ENCODE results near the gene IMPDH2.

Gene IMPDH2

DNA sequence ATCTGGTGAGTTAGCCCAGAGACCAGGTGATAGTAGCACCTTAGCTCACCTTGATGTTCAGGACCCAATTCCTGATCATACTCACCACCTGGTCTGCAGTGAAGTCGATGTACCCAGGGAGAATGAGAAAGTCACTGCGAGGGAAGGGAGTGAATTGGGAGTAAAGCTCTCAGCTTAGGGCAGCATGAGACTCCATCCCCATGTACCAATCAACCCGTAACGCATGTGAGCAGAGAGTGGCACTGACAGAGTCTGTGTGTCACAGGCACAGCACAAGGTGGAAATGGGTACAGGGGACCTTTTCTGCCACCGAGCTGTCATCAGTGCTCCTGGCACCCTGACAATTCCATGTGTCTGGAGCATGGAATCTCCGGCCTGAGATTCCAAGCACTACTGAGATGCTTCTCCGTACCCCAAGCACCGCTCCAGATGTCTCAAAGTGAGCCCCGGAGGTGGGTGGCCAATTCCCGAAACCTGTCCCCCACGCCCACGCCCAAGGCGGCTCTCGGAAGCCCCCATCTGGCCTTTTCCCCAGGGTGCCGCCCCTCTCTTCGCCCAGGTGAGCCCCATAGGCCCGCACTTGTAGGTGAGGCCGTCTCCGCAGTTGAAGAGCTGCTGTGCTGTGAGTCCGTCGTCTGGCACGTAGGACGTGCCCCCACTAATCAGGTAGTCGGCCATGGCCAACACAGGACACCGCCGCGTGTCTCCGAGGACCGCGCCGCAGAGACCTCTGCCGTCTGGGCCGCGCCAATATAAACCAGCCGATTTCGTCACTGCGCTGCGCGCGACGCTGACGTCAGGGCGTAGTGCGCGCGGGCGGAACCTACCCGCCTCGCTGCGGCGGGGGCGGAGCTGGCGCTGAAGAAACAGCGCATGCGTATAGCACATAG lies at the start of gene IMPDH2:
TSS of gene IMPDH2 (minus strand) at position 726 of the 890 bp plus-strand sequence. CDS start at position 678, 48 bp downstream.
- peak; percentile 84 to 90 for DNase-seq (ENCODE audit: low read depth in 1 of 2, low spot score in 1 of 2)

DNA sequence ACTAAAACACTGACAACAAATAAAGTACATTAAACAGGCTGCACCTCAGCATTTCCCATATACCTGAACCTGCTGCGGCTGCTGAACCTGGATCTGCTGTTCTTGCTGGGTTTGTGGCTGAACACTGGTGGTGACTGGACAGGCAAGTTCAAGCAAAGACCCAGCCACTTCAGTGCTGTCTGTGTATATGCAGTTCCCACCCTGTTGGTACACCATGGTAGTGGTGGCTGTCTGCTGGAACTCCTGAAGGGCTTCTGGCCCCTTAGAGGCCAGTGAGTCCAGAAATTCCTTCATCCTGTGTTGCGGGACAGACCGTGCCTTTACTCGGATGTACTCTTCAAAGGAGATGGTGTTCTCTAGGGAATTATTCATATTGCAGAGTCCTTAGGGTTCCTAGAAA lies 47.4 kb upstream of the IMPDH2 start:
- no peak for DNase-seq (ENCODE audit: low read depth in 1 of 2, low spot score in 1 of 2)

DNA sequence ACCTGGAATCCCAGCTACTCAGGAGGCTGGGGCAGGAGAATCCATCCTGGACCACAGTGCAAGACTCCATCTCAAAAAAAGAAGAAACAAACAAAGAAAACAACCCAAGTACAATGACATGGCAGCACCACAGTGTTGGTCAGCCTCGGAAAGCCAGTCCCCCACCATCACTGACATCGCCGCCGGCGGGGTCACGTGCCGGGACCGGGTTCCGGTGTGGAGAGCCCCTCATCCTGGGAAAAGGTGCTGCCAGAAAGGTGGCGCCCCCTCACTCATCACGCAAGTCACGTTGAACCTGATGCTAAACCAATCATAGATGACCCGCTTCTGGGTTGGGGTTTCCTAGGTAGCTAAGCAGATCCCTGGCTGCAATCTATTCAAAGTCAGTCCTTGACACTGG lies 46.9 kb upstream of the IMPDH2 start:
- no peak for DNase-seq (ENCODE audit: low read depth in 1 of 2, low spot score in 1 of 2)

DNA sequence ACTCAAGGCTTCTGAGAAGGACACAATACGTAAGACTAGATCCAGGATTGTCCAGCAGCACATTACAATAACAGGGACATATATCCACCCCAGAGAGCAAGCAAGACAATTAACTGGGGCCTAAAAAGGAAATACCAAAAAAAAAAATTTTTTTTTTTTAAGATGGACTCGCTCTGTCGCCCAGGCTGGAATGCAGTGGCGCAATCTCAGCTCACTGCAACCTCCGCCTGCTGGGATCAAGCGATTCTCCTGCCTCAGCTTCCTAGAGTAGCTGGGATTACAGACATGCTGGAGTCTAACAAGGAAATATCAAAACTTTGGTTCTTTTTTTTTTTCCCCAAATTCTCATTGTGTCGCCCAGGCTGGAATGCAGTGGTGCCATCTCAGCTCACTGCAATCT lies 28.8 kb upstream of the IMPDH2 start:
- no peak for DNase-seq (ENCODE audit: low read depth in 1 of 2, low spot score in 1 of 2)

DNA sequence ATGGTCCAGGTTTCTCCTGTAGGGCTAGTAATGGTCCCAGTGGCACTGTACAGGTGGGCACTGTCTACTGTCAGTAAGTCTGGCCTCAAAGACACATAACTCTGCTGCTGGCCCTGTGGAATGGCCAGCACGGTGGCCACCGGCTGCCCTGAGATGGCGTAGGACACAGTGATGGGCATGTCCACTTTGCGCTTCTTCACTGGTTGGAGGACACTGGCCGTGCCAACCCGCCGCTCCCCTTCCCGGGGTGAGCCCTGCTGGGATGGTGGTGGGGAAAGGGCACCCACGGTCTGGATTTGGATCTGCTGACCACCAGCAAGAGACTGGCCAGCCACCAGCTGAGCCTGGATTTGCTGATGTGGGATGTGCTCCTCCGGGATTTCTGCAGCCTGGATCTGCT lies 28.1 kb upstream of the IMPDH2 start:
- no peak for DNase-seq (ENCODE audit: low read depth in 1 of 2, low spot score in 1 of 2)

DNA sequence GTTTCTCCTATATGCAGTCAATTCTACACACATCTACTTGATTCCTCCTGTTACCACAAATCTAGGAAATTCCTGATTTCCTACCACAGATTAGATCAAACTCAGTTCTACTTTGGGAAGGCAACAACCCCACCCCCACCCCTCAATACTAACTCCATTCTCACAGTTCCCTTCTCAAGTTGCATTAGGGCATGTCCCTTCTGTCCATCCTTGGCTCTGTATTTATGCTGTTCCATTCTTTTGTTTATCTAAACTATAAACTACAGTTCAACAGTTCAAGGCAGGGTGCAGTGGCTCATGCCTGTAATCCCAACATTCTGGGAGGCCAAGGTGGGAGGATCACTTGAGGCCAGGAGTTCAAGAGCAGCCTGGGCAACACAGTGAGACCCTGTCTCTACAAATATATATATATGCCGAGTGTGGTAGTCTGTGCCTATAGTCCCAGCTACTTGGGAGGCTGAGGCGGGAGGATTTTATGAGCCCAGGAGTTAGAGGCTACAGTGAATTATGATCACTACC lies 25.2 kb upstream of the IMPDH2 start:
- DNase-seq (ENCODE audit: low read depth in 1 of 2, low spot score in 1 of 2) = no peak

DNA sequence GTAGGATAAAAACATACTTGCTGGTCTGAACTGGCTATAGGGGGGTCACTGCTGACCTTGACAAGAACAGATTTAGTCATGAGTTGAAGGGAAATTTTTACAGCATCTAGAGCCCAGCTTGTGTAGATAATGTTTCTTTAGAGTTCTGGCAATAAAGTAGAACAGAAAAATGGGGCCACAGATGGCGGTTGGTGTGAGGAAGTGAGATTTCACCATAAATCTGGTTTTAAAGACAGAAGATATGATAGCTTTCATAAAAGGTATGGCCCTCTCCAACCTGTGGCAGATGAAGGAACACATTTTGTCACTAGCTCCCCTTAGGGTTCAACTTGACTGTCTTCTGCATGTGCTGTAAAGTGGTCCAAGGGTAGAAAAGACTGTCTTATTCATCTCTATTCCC lies 24.3 kb upstream of the IMPDH2 start:
- DNase-seq (ENCODE audit: low read depth in 1 of 2, low spot score in 1 of 2) = no peak

DNA sequence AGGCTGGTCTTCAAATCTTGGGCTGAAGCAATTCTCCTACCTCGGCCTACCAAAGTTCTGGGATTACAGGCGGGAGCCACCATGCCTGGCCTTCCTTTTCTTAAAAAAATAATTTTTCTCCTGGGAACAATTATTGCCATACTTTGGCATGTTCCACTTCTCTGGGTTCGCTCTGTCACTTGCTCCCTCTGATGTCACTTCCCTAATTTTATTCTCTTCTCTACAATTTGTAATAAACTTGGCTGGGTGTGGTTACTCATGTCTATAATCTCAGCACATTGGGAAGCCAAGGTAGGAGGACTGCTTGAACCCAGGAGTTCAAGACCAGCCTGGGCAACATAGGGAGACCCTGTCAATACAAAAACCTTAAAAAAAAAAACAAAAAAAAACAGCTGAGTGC lies 6.1 kb upstream of the IMPDH2 start:
- DNase-seq (ENCODE audit: low read depth in 1 of 2, low spot score in 1 of 2) = no peak

DNA sequence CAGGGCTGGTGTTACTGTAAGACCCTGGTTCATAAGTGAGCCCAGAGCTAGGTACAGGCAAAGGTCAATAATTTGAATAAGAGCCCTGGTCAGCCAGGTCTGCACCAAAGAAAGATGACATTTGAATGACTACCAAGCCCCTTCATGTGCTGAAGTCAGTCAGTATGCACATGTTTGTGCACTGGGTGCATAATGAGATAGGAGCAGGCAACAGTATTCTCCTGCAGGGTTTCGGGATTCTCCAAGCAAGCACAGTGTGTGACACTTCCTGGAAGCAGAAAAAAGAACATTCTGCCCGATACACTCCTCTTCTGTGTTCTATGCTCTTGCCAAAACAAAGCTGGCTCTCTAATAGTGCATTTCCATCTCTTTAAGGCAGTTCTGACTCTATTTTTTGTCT lies 5.5 kb upstream of the IMPDH2 start:
- no peak for DNase-seq (ENCODE audit: low read depth in 1 of 2, low spot score in 1 of 2)

DNA sequence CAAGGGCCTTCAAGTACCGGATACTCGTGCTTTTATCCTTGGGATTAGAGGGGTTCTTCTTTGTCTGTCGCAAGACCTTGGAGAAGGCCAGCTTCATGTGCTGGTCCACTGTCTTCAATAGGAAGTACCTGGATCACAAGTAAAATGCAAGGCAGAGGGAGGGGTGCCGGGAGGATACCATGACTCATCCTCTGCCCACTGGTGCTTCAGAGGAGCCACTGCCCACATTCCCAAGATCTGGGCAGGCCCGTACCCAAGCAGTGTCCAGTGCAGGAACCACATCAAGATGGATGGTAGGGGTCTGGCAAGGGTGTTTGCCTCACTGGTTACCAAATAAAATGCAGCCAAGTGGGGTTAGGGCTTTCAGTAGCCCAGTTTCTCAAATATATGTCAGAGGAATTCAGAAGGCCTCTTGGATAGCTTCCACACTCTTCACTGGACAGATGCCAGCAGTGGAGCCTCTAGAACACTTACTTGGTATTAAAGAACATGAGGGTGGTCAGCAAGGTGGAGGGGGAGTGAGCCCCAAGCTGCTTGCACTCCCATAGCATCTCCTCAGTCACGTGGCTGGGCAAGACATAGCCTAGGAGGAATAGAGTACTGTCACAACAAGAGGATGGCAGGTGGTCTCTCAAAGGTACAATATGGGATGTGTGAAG lies 3.6 kb upstream of the IMPDH2 start:
- DNase-seq (ENCODE audit: low read depth in 1 of 2, low spot score in 1 of 2) = no peak

DNA sequence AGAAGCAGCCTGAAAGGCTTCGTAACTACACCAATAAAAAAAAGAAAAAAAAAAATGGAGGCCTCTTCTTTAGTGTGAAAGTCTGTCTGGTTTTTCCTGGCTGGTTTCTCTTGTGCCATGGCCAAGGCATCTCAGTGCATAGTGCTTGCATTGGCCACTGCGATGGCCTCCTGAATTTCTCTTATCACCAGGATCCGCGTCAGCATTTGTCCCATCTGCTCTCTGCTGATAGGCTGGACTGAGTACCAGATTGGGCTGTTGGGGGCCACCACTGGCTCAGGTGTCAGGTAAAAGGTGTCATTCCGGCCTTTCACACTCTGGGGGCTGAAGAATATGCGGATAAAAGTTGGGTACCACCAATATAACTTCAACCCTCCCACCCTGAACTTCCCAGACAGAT lies 1.1 kb upstream of the IMPDH2 start:
- no peak for DNase-seq (ENCODE audit: low read depth in 1 of 2, low spot score in 1 of 2)

DNA sequence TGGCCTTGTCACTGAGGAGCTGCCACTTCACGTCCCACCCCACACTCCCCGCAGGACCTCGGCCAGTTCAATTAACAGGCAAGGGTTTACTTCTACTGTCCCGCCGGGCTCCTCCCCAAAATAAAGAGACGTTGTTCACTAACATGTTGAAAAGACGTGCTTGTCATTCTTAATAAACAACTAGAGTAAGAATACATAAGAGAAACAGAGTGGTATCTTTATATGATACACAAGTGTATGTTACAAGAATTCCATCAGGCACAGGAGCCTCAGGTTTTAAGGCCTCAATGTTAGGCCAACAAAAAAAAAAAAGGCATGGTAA lies 326 bp upstream of the IMPDH2 start:
- DNase-seq (ENCODE audit: low read depth in 1 of 2, low spot score in 1 of 2) = no peak

DNA sequence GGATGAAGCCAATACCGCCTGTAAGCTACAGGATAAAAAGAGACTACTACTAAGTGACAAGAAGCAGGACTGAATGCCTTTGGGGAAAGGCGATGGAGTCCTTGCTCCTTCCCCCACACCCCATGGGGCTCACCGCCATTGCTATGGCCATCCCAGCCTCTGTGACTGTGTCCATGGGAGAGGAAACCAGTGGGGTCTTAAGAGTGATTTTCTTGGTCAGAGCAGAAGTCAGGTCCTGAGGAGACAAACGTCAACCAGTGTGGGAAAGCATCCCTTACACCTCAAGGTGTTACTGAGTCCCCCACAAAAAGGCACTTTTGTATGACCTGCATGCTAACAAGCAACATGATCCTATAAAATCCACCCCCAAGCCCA lies 913 bp downstream of the IMPDH2 start:
- no peak for DNase-seq (ENCODE audit: low read depth in 1 of 2, low spot score in 1 of 2)

DNA sequence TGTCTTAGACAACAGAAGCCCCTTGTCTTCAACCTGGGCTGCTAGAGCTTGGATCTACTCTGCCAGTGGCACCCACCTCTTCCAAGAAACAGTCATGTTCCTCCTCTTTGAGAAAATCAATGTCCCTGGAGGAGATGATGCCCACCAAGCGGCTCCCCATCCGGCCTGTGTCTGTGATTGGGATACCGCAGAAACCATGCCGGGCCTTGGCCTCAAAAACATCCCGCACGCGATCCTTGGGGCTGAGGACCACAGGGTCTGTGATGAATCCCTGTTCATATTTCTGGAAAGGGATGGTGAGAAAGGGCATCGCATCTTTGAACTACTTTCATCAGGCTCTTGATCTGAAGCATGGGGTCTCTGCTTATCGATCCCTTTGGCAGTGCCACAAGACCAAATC lies 1.6 kb downstream of the IMPDH2 start:
- no peak for DNase-seq (ENCODE audit: low read depth in 1 of 2, low spot score in 1 of 2)

DNA sequence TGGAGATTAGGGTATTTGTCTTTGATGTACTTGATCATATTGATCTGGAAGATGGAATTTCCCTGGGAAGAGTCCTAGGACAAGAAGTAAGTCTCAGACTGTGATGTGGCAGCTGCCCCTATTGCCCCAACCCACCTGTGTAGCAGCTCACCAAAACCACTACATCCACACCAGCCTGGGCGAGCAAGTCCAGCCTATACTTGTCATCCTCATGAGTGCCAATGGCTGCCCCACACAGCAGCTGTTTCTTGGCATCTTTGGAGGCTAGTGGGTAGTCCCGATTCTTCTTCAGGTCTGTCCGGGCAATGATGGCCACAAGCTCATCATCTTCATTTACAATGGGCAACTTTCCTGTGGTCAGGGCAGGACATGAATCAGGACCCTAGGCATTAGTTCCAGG lies 2.7 kb downstream of the IMPDH2 start:
- no peak for DNase-seq (ENCODE audit: low read depth in 1 of 2, low spot score in 1 of 2)

DNA sequence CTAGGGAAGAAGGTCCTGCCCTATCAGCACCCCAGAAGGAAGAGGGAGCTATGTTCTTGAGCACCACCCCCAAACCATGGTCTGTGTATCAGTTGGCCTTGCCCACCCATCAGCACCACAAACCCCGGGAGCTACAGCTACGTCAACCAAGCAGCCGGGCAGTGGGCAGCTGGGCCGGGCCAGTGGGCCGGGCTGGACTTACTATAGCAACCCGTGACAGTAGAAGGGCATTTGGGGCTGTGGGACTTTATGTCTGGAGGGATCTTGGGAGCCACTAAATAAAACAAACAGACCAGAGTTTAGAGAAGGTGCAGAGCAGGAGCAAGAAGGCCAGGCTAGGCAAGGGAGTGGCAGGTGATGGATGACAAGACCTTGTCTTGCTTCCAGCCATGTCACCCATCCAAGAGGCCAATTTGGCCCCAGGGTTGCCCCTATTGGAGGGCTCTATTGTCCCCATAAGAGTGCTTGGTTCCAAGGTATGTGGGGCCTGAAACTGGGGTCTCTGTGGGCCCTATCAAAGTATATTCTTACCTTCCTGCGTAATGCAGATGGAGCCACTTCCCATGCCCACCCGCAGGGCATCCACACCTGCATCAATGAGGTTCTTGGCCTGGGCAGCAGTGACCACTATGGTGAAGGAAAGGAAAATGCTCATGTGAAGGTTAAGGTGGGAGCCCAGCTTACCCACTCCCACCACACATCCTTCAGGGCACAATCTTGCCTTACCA lies 3.2 kb downstream of the IMPDH2 start:
- DNase-seq (ENCODE audit: low read depth in 1 of 2, low spot score in 1 of 2) = no peak

DNA sequence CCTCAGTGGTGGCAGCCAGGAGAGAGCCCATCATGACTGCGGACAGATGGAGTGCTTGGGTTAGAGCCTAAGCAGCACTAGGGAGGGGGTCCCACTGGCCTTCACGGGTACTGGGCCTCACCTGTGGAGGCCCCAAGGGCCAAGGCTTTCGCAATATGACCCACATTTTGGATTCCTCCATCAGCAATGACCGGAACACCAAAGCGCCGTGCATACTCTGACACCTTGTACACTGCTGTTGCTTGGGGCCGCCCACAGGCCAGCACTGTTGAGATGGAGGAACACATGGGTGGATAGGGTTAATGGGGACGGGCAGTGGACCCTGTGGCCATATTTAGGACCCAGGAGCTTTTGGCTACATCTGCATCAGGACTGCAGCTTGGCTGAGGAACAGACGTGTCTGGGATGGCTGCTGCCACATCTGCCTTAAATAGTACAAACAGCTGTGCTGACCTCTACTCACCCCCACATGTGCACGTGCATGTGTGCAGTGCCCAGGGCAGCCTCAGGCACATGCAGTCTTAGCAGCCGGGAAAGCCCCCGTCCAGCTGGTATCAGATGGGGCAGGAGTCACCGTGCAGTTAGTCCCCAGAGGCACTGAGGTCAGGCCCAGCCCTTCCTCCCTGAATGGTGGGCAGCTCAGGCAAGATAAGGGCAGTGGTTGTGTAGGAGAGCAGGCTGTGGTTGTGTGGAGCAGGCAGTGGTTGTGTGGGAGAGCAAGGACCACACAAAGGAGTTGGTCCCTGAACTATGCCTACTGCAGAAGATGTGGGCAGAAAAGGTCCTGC lies 4.0 kb downstream of the IMPDH2 start:
- no peak for DNase-seq (ENCODE audit: low read depth in 1 of 2, low spot score in 1 of 2)

DNA sequence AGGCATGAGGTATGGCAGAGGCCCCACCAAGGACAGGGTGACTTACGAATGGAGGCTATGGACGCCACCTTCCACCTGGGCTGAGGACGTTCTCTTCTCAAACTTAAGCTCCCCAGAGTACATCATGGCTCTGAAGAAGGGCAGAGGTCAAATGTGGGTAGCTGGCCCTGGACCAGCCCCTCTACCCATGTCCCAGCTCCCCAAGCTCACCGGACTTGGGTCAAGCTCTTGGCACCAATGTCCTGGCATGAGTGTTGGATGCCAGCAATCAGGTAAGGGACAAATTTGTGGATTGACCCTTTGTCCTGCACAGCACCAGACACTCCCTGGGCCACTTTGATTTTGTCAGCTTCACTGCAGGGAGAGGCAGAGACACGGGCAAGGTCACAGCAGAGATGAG lies 4.7 kb downstream of the IMPDH2 start:
- DNase-seq (ENCODE audit: low read depth in 1 of 2, low spot score in 1 of 2) = no peak

DNA sequence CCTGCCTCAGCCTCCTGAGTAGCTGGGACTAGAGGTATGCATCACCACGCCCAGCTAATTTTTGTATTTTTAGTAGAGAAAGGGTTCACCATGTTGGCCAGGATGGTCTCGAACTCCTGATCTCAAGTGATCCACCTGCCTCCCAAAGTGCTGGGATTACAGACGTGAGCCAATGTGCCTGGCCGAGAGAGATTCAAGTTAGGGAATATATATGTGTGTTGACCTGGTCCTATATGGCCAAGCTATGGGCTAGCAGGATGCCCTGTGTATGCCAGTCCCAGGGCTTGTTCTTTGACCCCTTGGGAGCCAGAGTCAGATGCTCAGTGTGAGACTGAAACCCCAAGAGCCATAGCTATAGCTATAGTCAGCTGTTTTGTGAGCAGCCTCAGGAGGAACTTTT lies 5.4 kb downstream of the IMPDH2 start:
- no peak for DNase-seq (ENCODE audit: low read depth in 1 of 2, low spot score in 1 of 2)

DNA sequence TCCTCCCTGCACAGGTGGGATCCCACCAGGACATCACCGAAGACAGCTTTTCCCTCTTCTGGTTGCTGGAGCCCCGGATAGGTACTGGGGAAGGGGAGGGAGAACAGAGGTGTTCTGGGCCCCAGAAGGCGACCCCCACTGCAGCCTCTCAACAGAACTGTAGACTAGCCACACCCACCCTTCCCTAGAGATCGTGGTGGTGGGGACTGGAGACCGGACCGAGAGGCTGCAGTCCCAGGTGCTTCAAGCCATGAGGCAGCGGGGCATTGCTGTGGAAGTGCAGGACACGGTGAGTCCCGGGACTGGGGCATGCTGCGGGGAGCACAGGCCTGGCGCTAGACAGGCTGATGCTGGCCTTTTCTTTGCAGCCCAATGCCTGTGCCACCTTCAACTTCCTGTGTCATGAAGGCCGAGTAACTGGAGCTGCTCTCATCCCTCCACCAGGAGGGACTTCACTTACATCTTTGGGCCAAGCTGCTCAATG lies 6.5 kb downstream of the IMPDH2 start:
- no peak for DNase-seq (ENCODE audit: low read depth in 1 of 2, low spot score in 1 of 2)

All from activated T-helper 1 cell treated with anti-CD3 and anti-CD28 coated beads, Interleukin-2, amount 50 U/mL, for 16 hours (primary cell).